ENCODE results near the gene DGKI.

- TF ChIP-seq CTCF (IDR thresholded peaks at IDR 0.05; ENCODE audit: insufficient read depth, low read length, poor library complexity, severe bottlenecking) (no peak), EZH2phosphoT487 (conservative IDR thresholded peaks at IDR 0.05; ENCODE audit: low read length) (no peak)
Measured at GRCh38 chr7:137717045-137717444, 129.7 kb downstream of the DGKI start.
